Suprapubic skin (tissue), 3 donors: ENCODE results near the gene TRAPPC2B.

Source experiments
- CTCF ChIP-seq, 2 donors: fragments of 200-600 bp in 1 of 2; fragments of 450-650 bp in 1 of 2; sonication (generic) in 1 of 2; IDR thresholded peaks; one replicate each; pipeline ENCODE4 v1.5.1; 2016 to 2019; ENCODE audit warnings: antibody characterized with exemption in 2 of 2, mild to moderate bottlenecking in 1 of 2, moderate library complexity in 1 of 2
- EP300 ChIP-seq: sonication (generic); formaldehyde crosslinking; IDR thresholded peaks from one replicate; pipeline ENCODE4 v1.6.1; 2017; ENCODE audit warnings: antibody characterized with exemption
- POLR2A ChIP-seq, 2 donors: fragments of 450-650 bp; IDR thresholded peaks; one replicate each; pipeline ENCODE4 v1.6.1; 2017; ENCODE audit warnings: antibody characterized with exemption in 2 of 2, mild to moderate bottlenecking in 2 of 2, moderate library complexity in 2 of 2

GRCh38 chr19:57398868-57399267 lies 35.5 kb downstream of the TRAPPC2B start:
- TF ChIP-seq EP300 (no peak), CTCF (IDR thresholded peaks at IDR 0.05) (no peak), POLR2A (IDR thresholded peaks at IDR 0.05) (no peak)
